GM12874 (cell line): ENCODE data around the gene PSMC3IP.

Experiments
- CTCF ChIP-seq: IDR thresholded peaks from 2 replicates; pipeline ENCODE4 v1.5.1; 2011; ENCODE audit warnings: low read depth, mild to moderate bottlenecking, control low read depth, low read length, moderate library complexity; ENCODE audit not compliant: insufficient read depth

The PSMC3IP gene

DNA sequence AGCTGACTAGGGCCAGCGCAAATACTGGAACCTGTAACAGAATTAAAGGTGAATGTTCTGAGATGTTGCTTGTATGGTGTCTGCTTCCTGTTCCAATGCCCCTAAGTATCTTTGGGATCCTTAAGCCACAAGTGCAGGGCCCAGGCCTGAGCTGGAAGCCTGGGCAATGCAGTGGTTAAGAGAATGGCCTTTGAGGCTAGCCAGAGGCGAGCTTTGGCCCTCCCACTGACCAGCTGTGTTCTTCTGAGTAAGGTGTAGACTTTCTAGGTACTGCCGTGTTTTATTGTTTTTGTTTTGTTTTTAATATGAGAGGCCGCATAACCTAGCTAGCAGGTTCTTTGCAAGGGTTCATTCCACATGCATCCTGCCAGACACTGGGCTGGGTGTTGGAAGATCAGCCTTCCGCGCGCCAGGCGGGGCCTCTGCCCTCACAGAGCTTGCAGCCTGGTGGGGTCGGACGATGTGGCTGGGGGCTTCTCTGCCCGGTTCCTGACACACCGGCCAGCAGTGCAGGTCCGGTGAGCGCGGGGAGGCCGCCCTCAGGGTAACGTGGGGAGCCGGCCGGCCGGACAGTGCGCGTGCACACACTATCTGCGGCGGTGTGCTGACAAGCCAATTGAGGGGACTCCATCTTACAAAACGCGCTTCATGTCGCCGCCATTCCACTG is 11.2 kb downstream of the PSMC3IP start:
- no peak for TF ChIP-seq CTCF

DNA sequence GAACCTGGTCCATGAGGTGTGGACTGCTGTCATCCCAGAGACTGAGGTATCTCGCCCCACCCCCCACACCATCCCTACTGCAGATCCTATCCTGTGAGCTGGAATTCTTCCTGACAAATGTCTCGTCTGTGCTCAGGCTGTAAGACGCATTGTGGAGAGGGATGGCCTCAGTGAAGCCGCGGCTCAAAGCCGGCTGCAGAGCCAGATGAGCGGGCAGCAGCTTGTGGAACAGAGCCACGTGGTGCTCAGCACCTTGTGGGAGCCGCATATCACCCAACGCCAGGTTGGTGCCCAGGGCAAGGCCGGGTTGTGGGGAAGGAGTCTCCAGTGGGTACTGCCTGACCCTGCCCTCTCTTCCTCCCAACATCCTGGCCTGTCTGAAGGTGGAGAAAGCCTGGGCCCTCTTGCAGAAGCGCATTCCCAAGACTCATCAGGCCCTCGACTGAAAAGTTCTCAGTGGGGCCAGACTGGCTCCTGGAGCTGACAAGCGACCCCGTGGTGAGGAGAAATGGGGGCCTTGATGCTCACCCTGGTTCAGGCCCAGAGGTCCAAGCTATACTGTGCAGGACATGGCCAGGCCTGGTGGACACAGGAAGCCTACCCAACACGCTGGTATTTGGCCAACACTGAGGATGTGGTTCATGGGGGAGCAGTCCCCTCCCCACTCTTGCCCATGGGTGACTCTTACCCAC is 11.9 kb downstream of the PSMC3IP start:
- TF ChIP-seq CTCF, result no peak

GRCh38 chr17:42564815-42565522 is 12.6 kb downstream of the PSMC3IP start:
- TF ChIP-seq CTCF, result no peak

DNA sequence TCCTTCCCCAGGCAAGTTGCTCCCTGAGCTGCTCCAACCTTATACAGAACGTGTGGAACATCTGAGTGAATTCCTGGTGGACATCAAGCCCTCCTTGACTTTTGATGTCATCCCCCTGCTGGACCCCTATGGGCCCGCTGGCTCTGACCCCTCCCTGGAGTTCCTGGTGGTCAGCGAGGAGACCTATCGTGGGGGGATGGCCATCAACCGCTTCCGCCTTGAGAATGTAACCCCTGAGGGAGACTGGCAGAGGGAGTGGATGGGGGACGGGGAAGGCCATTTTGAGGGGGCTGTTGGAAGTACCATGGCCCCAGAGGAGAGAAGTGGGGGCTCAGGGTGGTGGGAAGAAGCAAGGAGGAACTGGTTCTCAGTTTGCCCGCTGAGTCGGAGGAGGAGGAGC is 13.6 kb downstream of the PSMC3IP start:
- TF ChIP-seq CTCF, result no peak

DNA sequence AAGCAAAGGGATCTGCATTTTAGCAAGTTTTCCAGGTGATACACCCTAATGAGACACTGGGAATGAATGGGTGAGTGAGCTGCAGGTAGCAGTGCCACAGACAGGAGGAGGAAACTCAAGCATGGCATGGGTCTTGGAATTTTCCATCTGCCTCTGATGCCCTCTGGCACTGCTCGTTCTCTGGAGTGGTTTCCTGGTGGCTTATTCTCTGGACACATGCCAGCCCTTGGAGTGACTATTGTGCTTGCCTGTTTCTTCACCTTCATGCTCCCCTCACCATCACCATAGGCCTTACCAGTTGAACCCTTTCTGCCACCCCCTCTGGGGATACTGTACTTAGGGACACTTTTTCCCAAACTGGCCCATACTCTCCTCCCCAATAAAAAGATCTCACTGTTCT is 14.0 kb downstream of the PSMC3IP start:
- TF ChIP-seq CTCF, result no peak

GRCh38 chr17:42563143-42563509 is 14.4 kb downstream of the PSMC3IP start:
- TF ChIP-seq CTCF, result no peak

GRCh38 chr17:42562388-42563142 is 15.0 kb downstream of the PSMC3IP start:
- TF ChIP-seq CTCF, result no peak
